Loucy (cell line): ENCODE results near the gene ANKRD13A.

Experiments used
- H2AFZ ChIP-seq: fragments of 200-600 bp; sonication (generic); 2 replicates; pipeline ENCODE4 v1.6.0; 2016; ENCODE audit warnings: antibody characterized with exemption, mild to moderate bottlenecking, low read length, moderate library complexity
- H3F3A ChIP-seq: fragments of 200-600 bp; 2 replicates; pipeline ENCODE4 v1.6.0; 2016; ENCODE audit warnings: antibody characterized with exemption, low read depth, mild to moderate bottlenecking
- H3K27me3 ChIP-seq: fragments of 200-600 bp; sonication (generic); 2 replicates; pipeline ENCODE4 v1.6.1; 2014; ENCODE audit warnings: low read length, mild to moderate bottlenecking; ENCODE audit not compliant: insufficient read depth, poor library complexity, severe bottlenecking
- H3K36me3 ChIP-seq: fragments of 200-600 bp; sonication (generic); 2 replicates; pipeline ENCODE4 v1.6.1; 2016; ENCODE audit warnings: low read length; ENCODE audit not compliant: insufficient read depth
- H3K4me1 ChIP-seq: fragments of 200-600 bp; sonication (generic); 2 replicates; pipeline ENCODE4 v1.5.1; 2014; ENCODE audit warnings: low read length, mild to moderate bottlenecking; ENCODE audit not compliant: insufficient read depth, poor library complexity, severe bottlenecking
- H3K4me2 ChIP-seq: fragments of 200-600 bp; sonication (generic); 2 replicates; pipeline ENCODE4 v1.6.0; 2014; ENCODE audit warnings: antibody characterized with exemption, low read length, low read depth, mild to moderate bottlenecking; ENCODE audit not compliant: poor library complexity, severe bottlenecking
- H3K4me3 ChIP-seq: fragments of 200-600 bp; sonication (generic); 2 replicates; pipeline ENCODE4 v1.5.1; 2014; ENCODE audit warnings: low read length, mild to moderate bottlenecking, mixed read lengths; ENCODE audit not compliant: poor library complexity, severe bottlenecking
- H3K79me2 ChIP-seq: fragments of 200-600 bp; sonication (generic); 2 replicates; pipeline ENCODE4 v1.6.1; 2014; ENCODE audit warnings: low read length; ENCODE audit not compliant: insufficient read depth
- H3K9ac ChIP-seq: fragments of 200-600 bp; sonication (generic); 2 replicates; pipeline ENCODE4 v1.6.0; 2014; ENCODE audit warnings: mild to moderate bottlenecking, low read depth, low read length, moderate library complexity; ENCODE audit not compliant: poor library complexity, severe bottlenecking
- H3K9me2 ChIP-seq: fragments of 200-600 bp; sonication (generic); replicated peaks from 2 replicates; pipeline ENCODE4 v1.6.1; 2016; ENCODE audit warnings: low read depth, low read length, mixed read lengths
- H3K9me3 ChIP-seq: fragments of 200-600 bp; sonication (generic); 2 replicates; pipeline ENCODE4 v1.6.1; 2014; ENCODE audit warnings: mild to moderate bottlenecking, antibody characterized with exemption, low read length, low read depth; ENCODE audit not compliant: insufficient read depth
- H4K20me1 ChIP-seq: fragments of 200-600 bp; sonication (generic); 2 replicates; pipeline ENCODE4 v1.6.0; 2014; ENCODE audit warnings: antibody characterized with exemption, low read length, mild to moderate bottlenecking; ENCODE audit not compliant: insufficient read depth, poor library complexity, severe bottlenecking
- EZH2phosphoT487 ChIP-seq: fragments of 200-600 bp; IDR thresholded peaks from 2 replicates; pipeline ENCODE4 v1.6.1; 2018; ENCODE audit warnings: antibody characterized with exemption, mild to moderate bottlenecking, moderate library complexity, borderline replicate concordance
- TF ChIP-seq, protein P1 (sequence below): fragments of 200-600 bp; sonication (generic); conservative IDR thresholded peaks from 2 replicates; pipeline ENCODE4 v1.5.1; 2014; ENCODE audit warnings: mild to moderate bottlenecking, antibody characterized with exemption, low read length

ANKRD13A gene

DNA sequence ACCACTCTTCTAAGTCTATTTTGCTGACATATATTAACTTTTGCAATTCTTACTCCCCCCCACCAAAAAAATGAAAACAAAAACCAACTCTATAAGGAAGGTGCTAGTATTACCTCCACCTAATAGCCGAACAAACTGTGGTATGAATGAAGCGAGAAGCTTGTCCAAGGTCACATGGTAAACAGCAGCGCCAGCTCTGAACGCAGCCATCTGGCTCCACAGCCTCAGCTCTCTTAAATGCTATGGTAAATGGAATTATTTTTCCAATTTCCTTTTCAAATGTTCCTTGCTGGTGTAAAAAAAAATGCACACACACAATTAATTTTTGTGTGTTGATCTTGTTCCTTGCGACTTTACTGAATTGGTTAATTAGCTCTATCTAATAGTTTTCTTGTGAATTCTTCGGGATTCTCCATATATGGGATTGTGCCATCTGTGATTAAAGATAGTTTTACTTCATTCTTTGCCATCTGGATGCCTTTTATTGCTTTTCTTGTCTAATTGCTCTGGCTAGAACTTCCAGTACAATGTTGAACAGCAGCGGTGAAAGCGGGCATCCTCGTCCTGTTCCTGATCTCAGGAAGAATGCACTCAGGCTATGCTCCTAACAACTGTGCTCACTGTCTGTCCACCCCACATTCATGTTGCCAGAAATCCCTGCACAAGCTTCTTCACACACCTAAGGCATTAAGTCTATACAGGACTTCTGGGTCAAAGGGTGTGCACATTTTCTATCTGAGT lies 59.8 kb downstream of the ANKRD13A start:
- no peak overlapping the region for H3K9ac ChIP-seq
- no peaks in the 10 kb centered on the region for H3K79me2 ChIP-seq
- peaks cover 10% of the 10 kb centered on the region for H3K4me1 ChIP-seq
- H4K20me1 ChIP-seq = no peaks in the 10 kb centered on the region
- no peaks in the 10 kb centered on the region for H3F3A ChIP-seq
- H3K9me2 ChIP-seq = no peaks in the 10 kb centered on the region
- no peak overlapping the region for H3K4me3 ChIP-seq
- TF ChIP-seq, protein P1, sequence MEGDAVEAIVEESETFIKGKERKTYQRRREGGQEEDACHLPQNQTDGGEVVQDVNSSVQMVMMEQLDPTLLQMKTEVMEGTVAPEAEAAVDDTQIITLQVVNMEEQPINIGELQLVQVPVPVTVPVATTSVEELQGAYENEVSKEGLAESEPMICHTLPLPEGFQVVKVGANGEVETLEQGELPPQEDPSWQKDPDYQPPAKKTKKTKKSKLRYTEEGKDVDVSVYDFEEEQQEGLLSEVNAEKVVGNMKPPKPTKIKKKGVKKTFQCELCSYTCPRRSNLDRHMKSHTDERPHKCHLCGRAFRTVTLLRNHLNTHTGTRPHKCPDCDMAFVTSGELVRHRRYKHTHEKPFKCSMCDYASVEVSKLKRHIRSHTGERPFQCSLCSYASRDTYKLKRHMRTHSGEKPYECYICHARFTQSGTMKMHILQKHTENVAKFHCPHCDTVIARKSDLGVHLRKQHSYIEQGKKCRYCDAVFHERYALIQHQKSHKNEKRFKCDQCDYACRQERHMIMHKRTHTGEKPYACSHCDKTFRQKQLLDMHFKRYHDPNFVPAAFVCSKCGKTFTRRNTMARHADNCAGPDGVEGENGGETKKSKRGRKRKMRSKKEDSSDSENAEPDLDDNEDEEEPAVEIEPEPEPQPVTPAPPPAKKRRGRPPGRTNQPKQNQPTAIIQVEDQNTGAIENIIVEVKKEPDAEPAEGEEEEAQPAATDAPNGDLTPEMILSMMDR = no peak
- TF ChIP-seq EZH2phosphoT487 = no peak
- no peak overlapping the region for H3K4me2 ChIP-seq
- no peaks in the 10 kb centered on the region for H3K27me3 ChIP-seq
- no peak overlapping the region for H2AFZ ChIP-seq
- H3K36me3 ChIP-seq = no peaks in the 10 kb centered on the region
- H3K9me3 ChIP-seq = no peaks in the 10 kb centered on the region

DNA sequence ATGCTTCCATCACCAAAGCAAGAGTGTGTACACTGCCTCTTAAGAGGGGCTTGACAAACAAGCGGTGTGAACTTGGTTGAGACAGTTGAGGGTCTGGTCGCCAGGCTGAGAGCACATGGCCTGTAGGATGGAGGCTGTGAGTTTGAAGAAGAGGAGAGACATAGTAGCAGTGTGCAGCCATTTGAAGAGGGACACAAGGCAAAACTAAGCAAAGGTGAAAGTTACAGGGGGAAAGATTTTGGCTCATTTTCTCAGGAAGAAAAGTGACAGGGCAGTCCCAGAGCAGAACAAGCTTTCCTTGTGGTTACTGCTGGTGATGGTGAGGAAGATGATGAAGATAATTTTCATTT lies 60.4 kb downstream of the ANKRD13A start:
- TF ChIP-seq, protein P1 = no peak
- TF ChIP-seq EZH2phosphoT487 = no peak
- Histone ChIP-seq H3F3A (no peaks in the 10 kb centered on the region), H3K4me1 (peaks cover 10% of the 10 kb centered on the region), H4K20me1 (no peaks in the 10 kb centered on the region), H3K9ac (no peak overlapping the region), H3K79me2 (no peaks in the 10 kb centered on the region), H2AFZ (no peak overlapping the region), H3K9me2 (no peaks in the 10 kb centered on the region), H3K27me3 (no peaks in the 10 kb centered on the region), H3K36me3 (no peaks in the 10 kb centered on the region), H3K4me2 (no peak overlapping the region), H3K4me3 (no peak overlapping the region), H3K9me3 (no peaks in the 10 kb centered on the region)

DNA sequence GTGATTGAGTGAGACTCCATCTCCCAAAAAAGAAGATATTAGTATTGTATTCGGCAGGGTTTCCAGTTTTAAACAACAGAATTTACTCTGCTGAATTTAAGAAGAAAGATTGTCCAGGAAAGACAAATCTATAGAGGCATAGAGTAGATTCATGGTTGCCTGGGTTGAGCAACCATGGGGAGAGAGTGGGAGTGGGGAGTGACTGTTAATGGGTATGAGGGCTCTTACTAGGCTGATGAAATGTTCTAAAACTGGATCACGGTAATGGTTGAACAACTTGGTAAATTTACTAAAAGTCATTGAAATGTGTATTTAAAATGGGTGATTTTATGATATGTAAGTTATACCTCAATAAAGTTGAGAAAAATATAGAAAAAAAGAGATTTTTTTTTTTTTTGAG lies 63.0 kb downstream of the ANKRD13A start:
- H3K79me2 ChIP-seq = no peaks in the 10 kb centered on the region
- no peaks in the 10 kb centered on the region for H3K4me1 ChIP-seq
- no peak overlapping the region for H3K4me2 ChIP-seq
- no peak overlapping the region for H2AFZ ChIP-seq
- no peaks in the 10 kb centered on the region for H3K27me3 ChIP-seq
- H3K9me3 ChIP-seq = no peaks in the 10 kb centered on the region
- H3K9me2 ChIP-seq = no peaks in the 10 kb centered on the region
- no peaks in the 10 kb centered on the region for H4K20me1 ChIP-seq
- H3K36me3 ChIP-seq = no peaks in the 10 kb centered on the region
- TF ChIP-seq EZH2phosphoT487 = no peak
- TF ChIP-seq, protein P1 = no peak
- no peak overlapping the region for H3K9ac ChIP-seq
- no peaks in the 10 kb centered on the region for H3F3A ChIP-seq
- no peak overlapping the region for H3K4me3 ChIP-seq
